Hepatocyte (in vitro differentiated cells): ENCODE results near the gene FICD.

Experiments
- CTCF ChIP-seq: fragments of 200-600 bp; sonication (generic); IDR thresholded peaks from 2 replicates; pipeline ENCODE4 v1.5.1; 2016; ENCODE audit warnings: antibody characterized with exemption, mild to moderate bottlenecking; ENCODE audit not compliant: poor library complexity
- EZH2 ChIP-seq: fragments of 200-600 bp; sonication (generic); IDR thresholded peaks from 2 replicates; pipeline ENCODE4 v1.6.1; 2016; ENCODE audit warnings: antibody characterized with exemption, mild to moderate bottlenecking, borderline replicate concordance

GRCh38 chr12:108514468-108514972 is 557 bp upstream of the FICD start:
- no peak for TF ChIP-seq CTCF
- TF ChIP-seq EZH2: no peak
